Activated CD4-positive, alpha-beta T cell treated with anti-CD3 and anti-CD28 coated beads, Interleukin-2, amount 50 U/mL, for 16 hours (primary cell): ENCODE measurements around the gene SEMA4D.

Experiments
- DNase-seq: peaks from one replicate; pipeline ENCODE4 v3.0.0-alpha.2; 2020

SEMA4D gene

DNA sequence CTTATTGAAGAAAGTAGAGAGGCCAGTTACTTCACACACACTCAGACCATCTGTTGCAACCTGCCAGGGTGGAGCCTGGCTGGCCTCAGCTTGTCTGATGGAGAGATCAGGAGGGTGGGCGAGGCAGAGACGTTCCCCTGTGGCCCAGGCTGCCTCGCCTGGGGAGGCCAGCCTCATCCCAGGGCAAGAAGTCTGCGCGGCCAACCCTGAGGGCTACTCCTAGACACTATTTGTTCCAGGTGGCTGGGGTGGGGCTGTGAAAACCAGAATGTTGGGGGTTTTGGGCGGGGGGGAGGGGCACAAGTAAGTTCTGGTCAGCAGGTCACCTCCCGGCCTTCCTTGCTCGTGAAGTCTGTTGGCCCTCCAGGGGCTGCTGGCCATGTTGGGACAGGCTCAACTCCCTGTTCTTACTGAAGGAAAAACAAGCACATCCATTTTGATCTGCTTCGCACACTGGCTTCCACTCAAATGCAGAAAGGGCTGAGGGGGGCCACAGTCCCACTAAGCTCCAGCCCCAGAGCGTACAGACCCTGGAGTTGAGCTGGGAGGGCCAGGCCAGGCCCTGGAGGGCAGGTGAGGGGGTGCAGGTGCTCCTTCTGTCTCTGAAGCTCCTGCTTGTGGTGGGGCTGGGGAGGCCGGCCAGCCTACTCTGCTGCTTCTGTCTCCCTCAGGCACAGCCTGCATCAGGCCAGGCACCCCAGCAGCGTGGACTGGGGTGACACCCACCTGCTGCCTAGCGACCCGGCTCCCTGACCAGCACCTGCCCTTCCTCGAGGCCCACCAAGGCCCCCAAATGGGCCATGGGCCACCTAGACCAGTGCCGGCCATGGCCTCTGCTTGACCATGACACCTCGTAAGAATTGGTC is 133.0 kb downstream of the SEMA4D start:
- DNase-seq: no peak

DNA sequence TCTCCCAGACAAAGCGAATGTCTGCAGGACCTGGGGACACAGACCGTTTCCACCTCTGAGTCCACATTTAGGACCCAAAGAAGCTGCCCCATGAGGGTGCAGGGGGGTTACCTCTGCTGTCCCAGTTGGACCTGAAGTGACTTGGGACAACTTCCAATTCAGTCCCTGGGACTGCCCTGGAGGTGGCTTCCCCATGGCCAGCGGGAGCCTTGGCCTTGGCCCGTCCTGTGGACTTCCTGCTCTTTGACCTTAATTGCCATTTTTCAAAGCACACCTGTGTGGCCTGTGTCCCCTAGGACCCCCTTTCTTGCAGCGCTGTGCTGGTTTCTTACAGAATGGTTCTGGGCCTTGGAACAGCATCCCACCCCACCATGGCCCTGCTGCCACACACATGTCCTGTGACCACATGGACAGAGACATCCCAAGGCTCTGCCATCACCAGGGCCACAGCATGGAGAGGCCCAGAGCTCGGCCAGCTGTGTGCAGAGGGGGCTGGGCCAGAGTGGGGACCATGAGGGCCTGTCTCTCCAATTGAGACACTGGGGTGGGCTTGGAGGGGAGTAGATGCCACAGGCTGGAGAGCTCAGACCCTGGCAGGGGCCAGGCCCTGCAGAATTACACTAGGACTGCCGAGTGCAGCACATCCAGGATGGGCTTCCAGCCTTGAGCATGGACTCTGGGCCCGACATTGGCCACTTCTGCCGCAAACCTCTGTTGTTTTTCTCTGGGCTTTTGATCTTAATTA is 133.8 kb downstream of the SEMA4D start:
- DNase-seq: no peak

DNA sequence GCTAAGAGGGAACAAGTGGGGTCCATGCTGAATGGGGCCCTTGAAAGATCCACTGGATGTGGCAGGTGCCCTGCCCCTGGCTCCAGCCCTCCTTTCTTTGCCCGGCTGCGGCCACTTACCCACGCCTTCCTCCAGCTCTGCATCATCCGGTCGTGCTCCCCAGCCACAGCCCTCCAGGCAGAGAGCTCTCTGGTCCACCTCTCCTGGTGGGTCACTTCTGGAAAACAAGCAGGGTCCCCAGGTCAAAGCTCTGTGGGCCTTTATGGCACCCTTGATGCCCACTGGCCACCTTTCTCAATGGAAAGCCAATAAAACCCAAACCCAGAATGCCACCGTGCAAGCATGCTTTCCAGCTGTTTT is 134.6 kb downstream of the SEMA4D start:
- DNase-seq: no peak

DNA sequence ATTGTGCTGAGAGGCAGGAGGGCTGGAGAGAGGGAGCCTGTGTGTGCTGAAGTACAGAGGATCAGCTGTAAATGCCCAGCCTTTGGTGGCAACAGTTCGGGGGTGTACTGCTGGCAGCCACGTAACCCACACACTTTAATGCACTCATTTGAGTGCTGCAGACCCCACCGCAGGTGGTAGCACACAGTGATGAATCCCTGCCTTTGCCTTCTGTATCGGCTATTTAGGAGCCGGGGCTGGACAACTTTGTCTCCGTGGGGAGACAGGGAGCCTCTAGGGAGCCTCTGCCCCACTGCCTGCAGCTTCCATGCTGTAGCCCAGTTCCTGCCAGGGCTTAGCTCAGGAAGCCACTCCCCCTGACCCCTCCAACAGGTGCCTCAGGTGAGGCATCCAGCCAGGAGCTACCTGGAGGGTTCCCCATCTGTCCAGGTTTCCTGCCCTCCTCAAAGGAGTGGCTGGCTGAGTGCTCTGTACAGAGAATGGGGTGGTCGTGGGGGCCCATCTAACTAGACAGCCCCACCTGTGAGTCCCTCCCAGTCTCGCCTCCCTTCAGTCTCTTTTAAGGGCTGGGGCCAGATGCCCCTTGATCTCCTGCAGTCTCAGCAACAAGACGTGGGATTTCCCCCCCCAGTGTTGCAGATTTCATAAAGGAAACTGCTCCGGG is 135.1 kb downstream of the SEMA4D start:
- DNase-seq: no peak

DNA sequence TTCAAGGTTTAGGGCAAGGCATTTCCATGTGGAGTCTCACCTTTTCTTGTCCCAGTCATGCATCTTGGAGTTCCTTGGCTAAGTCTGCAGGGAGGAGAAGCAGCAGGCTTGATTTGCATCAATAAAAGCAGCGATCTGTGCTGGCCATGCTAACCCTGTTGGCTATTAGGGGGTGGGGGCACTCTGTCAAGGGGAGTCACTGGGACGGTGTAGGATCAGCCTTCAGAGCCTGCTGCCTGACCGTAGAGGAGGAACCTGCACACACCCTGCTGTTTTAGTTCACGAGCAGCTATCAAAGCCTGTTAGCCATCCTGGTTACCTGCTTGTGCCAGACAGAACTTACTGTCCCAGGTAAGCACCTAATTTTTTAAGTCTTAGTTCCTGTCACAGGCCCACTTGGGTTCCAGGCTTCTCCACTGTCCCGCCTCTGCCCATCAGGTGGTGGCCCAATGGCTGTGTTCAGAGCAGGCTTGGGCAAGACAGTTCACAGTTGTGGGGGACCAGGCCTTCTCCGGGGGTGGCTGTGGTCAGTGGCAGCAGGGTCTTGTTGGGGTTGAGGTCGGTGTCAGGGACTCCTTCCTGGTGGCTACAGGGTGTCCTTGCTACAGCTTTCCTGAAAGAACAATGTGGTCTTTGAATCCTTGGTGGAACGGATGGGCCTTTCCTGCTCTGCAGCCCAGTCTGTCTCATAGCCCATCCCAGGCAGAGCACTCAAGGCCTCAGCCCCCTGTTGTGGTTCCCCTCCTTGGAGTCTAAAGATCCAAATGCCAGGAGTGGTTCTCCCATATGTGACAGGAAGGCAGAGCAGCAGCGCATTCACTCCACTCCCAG is 135.9 kb downstream of the SEMA4D start:
- no peak for DNase-seq

DNA sequence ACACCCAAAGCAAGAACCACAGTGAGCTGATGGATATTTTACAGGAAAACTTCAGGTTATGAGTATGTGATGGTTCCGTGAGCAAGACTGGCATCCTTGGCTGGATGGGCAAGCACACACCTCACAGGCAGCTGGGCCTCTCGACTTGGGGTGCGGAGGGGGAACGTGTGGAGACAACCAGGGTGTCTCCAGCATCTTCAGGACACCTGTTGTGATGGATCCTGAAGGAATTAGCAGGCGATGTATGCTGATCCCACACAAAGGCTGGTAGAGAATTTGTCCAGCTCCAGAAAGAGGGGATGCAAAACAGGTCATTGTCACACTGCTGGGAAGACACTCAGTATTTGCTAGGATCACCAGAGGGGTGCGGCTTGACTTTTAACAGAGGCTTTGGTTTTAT is 136.9 kb downstream of the SEMA4D start:
- no peak for DNase-seq

DNA sequence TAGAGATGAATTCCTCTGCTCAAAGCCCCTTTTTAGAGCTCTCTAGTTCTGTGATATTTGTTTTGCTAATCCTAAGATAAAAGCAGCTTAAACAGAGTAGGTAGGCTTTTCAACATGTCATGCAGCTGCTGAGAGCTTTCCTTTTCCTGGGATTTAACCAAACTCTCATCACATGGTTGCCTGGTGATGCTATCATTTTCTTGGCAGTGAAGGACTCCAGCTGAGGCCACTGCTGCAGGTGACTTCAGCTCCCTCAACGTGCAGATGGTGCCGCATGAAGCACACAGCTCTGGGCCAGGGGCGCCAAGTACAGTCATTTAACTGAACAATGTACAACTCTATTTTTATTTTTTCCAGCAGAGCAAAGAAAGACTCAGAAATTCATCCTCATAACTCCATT is 137.4 kb downstream of the SEMA4D start:
- DNase-seq: no peak

DNA sequence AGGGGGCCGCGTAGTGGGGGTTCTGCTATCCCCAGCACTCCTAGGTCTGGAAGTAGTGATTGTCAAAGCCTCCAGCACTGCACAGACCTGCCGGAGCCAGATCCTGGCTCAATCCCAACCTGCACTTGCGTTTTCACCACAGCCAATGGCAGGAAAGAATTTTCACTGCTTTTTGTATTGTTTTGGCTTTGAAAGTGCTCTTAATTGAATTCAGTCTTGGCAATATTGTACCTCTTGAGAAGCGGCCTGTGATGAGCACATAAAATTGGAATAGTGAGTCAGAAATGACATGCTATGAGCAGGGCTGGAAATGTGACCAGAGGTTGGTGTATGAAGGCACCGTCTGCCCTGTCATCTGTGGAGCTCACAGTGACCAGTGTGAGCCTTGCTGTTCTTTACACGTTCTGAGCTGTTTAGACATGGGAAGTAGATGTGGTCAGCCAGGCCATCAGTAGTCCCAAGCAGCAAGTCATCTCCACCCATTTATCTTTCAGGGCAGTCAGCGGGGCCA is 138.1 kb downstream of the SEMA4D start:
- DNase-seq: no peak

DNA sequence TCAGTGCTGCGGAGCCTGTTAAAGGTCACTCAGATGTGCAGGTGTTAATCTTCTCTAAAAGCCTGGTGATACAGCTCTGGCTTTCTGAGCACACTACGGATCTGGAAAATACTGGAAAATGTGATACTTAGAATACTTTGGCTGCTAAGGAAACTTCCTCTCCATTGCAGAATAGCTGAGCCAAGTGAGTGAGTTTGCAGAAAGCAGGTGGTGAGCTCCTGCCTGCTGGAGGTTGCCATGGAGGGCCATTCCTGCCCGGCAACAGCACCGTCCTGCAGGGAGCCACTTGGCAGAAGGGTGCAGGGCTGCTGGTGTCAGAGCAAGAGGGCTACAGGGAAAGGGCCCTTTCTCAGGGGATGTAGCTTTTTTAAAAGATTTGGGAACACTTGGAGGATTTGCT is 138.9 kb downstream of the SEMA4D start:
- DNase-seq: no peak

DNA sequence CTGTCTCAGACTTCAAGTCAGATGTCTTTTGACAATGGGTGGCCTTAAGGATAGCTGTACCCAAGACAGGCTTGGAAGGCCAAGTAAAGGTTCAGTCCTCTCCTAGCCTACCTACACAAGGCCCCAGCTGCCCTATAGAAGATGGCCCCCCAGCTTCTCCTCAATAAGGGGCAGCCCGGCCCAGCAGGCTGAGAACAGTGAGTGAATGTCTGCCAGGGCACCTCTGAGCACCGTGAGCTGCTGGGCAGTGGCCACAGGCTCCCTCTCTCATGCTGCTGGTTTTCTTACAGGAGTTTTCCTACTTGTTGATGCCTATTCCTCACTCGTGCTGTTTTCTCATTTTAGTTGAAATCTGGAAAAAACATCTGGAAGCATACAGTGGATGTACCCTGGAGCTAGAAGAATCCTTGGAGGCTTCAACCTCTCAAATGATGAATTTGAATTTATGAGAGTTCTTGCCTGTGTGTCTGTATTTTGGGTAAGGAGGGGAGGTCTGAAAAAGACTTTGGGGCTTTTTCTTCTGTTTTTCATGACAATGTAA is 139.5 kb downstream of the SEMA4D start:
- no peak for DNase-seq

DNA sequence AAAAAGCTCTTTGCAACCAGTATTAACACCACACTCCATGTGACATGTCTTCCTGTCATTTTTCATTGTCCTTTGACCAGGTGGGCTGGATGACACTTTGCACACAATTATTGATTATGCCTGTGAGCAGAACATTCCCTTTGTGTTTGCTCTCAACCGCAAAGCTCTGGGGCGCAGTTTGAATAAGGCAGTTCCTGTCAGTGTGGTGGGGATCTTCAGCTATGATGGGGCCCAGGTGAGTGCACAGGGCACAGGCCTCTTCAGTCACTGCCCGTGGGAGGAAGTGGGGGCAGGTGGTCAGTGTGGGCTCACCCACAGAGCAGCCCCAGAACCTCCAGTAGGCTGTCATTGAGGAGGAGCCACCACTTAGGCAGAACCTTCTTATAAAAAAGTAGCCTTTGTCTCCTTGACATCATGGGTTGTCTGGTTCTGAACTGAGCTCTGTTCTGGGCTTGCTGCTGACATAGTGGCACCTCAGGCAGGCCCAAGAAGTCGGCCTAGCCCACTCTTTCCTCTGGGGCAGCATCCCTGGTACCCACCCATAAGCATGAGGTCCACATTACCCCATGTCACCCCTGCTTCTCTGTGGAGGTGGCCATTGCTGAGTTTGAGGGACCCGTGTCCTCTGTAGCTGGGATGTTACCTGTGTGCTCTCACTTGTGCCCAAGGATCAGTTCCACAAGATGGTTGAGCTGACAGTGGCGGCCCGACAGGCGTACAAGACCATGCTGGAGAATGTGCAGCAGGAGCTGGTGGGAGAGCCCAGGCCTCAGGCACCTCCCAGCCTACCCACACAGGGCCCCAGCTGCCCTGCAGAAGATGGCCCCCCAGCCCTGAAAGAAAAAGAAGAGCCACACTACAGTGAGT is 140.3 kb downstream of the SEMA4D start:
- no peak for DNase-seq

DNA sequence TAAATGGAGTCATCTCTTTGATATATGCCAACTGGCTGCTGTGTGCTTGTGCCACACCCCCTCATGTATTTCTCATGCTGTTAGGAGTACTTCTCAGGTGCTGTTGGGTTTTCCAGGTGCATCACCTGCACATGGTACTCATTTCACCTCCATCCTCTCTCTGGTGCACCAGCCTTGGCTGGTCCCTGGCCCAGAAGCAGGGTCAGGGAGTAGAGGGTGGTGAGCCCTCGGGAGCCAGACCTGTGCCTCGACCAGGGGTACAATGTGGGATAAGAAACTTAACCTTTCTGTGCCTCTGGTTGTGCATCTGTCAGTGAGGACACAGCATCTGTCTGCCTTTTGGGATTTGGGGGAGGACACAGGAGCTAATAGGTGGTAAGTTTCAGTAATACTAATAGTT is 141.1 kb downstream of the SEMA4D start:
- no peak for DNase-seq

DNA sequence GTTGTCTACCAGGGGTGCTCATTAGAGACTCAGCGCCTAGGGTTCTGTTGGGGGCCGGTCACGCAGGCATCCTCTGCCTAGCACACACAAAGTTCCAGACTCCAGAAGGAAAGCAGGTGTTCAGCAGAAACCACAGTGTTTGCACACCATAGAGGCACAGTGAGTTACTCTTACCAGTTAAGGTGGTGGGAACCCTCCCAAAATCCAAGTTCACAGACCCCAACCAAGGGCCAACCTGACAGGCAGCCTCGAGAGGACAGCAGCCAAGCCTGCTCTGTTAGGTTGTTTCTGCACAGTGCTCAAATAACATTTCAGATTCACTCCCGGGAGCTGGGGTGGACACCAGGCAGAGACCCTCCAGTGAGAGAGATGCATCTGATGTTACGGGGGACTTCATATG is 143.4 kb downstream of the SEMA4D start:
- no peak for DNase-seq

DNA sequence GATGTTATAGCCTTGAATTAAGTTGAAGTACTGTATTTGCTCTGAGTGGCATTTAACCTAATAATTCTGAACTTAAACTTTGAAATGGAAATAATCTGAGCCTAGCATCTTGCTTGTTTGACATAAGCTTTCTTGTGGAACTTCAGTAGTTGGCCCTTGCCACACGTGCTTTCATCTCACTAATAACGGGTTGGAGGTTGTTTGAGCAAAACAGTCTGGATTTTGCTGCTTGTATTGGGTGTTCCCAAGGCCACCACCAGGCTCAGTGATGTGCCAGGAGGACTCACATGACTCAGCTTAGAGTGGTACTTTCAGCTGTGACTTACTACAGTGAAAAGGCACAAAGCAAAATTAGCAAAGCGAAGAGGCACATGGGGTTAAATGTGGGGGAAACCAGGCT is 143.9 kb downstream of the SEMA4D start:
- no peak for DNase-seq

DNA sequence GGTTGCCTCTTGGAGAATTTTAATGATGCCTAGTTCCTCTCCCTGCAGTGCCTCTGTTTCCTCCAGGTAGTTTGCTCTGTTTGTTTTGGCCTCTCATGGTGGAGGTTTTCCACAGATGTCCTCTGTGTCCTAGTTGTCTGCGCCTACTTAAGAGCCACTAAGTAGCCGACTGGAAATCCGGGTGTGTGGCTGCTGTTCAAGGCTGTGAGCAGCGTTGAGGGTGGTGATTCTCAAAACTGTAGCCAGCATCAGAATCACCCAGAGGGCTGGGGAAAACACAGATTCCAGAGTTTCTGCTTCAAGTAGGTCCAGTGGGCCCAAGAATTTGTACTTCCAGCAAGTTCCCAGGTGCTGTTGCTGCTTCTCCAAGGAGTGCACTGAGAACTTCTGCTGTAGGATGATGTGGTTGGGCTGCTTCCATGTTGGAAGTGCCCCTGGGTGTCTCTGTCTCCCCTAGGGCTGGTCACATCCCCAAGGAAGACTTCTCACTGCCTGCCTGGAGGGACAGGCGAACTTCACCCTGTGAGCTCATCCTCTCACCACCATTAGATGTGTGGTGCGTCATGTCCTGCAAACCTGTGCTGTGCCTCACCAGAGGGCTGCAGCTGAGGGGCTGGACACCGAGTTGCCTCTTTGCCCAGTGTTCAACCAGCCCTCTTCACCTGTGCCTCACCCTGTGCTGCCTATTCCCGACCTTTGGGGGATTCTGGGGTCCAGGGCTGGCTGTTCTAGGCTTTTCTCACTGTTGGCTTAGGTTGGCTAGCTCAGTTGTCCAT is 144.9 kb downstream of the SEMA4D start:
- DNase-seq: no peak

DNA sequence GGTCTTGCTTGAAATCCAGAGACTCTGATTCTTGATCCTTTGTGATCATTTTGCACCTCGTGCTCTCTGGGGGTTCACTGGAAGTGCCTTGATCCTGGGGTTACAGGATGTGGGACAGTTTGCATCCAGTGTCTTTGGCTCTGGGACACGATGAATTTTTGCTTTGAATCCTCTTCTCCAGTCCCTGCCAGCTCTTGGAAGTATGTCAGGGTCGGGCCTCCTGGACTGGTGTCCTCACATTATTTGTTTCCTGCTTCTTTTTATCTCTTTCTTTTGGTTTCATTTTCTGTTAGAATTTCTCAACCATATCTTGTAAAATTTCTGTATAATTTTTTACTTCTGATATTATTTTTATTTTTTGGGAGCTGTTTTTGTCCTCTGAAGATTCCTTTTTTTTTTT is 145.5 kb downstream of the SEMA4D start:
- DNase-seq: no peak

DNA sequence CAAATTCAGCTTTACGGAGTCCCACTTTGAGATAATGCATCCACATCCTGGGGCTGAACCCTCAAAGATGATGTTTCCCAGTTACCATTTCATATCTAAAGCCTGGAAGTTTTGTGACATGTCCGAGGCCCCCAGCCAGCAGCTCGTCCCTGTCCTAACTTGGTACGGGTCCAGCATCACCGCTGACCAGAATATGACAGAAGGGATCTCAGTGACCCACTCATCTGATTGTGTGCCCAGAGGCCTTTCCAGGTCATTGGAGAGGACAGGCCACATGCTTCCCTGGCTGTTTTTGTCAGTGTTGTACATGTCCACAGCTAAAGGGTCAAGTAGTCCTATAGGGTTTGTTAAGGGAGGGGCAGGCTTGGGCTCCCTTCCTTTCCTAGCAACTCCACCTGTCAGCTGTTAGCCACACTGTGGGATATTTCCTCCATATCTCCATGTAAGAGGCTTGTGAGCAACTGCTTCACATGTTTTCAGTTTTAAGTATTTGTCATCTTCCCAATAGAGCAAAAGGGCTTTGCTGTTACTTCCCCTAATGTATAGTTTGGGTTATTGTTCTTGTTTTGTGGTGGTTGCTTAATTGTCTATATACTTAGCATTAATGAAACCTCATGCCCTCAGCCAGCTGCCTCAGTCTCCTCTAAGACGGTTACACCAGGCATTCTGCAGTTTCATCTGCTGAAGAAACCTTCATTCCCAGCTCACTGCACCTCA is 146.2 kb downstream of the SEMA4D start:
- no peak for DNase-seq

DNA sequence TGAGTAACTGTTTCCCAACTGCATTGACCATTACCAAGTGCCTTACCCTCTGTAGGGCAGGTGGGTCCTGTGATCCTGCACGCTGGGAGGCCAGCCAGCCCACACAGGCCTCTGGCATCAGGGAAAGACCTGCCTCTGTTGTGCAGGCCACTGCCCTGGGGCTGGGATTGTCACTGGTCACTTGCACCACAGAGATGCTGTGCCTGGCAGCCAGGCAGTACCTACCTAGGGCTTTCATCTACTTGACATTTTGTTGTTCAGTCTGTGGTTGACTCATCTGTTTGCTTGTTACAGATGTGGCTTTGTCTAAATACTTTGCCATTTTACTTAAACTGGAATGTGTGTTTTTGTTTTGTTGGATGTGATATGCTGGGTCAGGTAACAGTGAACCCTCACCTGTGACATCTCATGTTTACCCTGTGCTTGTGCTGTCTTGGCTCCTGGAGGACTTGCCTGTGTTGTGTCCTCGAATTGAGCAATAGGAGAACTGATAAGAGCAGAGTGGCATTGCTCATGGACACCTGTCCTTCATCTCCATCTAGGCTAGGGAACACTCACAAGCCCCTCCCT is 146.8 kb downstream of the SEMA4D start:
- DNase-seq: no peak

DNA sequence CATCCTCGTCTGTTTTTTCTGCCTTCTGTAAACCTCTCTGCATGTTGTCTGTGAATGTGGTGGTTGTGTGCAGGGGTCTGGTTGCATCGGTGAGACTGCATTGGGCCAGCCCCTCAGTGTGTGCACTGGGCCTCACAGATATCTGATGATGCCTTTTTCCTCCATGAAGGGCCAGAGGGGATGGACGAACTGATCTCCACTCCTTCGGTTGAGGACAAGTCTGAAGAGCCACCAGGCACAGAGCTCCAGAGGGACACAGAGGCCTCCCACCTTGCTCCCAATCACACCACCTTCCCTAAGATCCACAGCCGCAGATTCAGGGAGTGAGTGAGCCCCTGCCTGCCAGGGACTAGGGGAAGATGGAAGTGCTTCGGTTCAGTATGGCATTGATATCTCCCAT is 148.3 kb downstream of the SEMA4D start:
- DNase-seq: no peak

DNA sequence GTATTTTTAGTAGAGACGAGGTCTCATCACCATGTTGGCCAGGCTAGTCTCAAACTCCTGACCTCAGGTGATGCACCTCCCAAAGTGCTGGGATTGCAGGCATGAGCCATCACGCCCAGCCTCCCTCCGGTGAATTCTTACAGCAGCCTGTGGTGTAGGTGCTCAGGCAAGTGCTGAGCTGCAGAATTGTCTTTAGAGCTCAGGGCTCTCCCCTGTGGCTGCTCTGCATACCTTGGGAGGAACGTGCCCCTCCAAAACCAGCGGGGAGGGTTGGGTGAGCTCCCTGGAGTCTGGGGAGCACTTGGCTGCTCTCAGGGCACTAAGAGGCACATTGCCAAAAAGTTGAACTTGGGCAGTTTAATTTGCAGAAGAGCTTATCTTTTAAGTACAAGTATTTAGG is 150.3 kb downstream of the SEMA4D start:
- no peak for DNase-seq
